Measurements from ENCODE around the gene ZNF362. TPM values are rescaled to one million over a fixed set of nuclear protein-coding genes. Genes with fewer than 3 reads are reported as not detected.

ZNF362 gene
- total and polyA plus RNA-seq, 2 of the 13 experiments (the other 11 are each of a cell fraction or from before 2014, with no cell fraction given), result 8.3 to 14.2 TPM

GRCh38 chr1:33342041-33342723 lies 85.9 kb downstream of the ZNF362 start (continued):
- TF ChIP-seq MLXIP (CRISPR knock-in tag; IDR thresholded peaks at IDR 0.05; ENCODE audit: borderline replicate concordance), result no peak
- no peak for TF ChIP-seq PLSCR1 (CRISPR knock-in tag; IDR thresholded peaks at IDR 0.05; ENCODE audit: borderline replicate concordance)
- no peak for TF ChIP-seq IKZF1 (IDR thresholded peaks at IDR 0.05)
- peak; percentile 85; the same call in 1 of the 2 replicates for TF ChIP-seq ZNF776 (CRISPR knock-in tag; IDR thresholded peaks at IDR 0.05)
- 0 out of 2 replicates have a peak, but pooled peaks have one; percentile 63 for TF ChIP-seq ZNF709 (CRISPR knock-in tag; IDR thresholded peaks at IDR 0.05)
- TF ChIP-seq ZNF839 (CRISPR knock-in tag; IDR thresholded peaks at IDR 0.05; ENCODE audit: borderline replicate concordance), result no peak
- TF ChIP-seq ZFP36L1 (CRISPR knock-in tag; IDR thresholded peaks at IDR 0.05), result no peak
- TF ChIP-seq ZNF576 (CRISPR knock-in tag; IDR thresholded peaks at IDR 0.05), result no peak
- TF ChIP-seq KMT2B (CRISPR knock-in tag; IDR thresholded peaks at IDR 0.05), result peak; percentile 56; the same call in 1 of the 2 replicates
- TF ChIP-seq ZMYM2 (CRISPR knock-in tag; IDR thresholded peaks at IDR 0.05), result no peak
- peak; percentile 88 for TF ChIP-seq ISL2 (CRISPR knock-in tag; IDR thresholded peaks at IDR 0.05)
- TF ChIP-seq CREB1 (IDR thresholded peaks at IDR 0.05), result no peak
- TF ChIP-seq CREB1 (CRISPR knock-in tag; IDR thresholded peaks at IDR 0.05), result peak; percentile 80
- TF ChIP-seq ZNF572 (CRISPR knock-in tag; IDR thresholded peaks at IDR 0.05), result 0 out of 2 replicates have a peak, but pooled peaks have one; percentile 83
- peak; percentile 76; the same call in 1 of the 2 replicates for TF ChIP-seq REPIN1 (CRISPR knock-in tag; IDR thresholded peaks at IDR 0.05; ENCODE audit: borderline replicate concordance, low read depth)
- TF ChIP-seq ZSCAN9 (CRISPR knock-in tag; IDR thresholded peaks at IDR 0.05; ENCODE audit: borderline replicate concordance), result peak; percentile 70; the same call in 1 of the 2 replicates
- peak; percentile 94 for TF ChIP-seq FOXK1 (CRISPR knock-in tag; IDR thresholded peaks at IDR 0.05; ENCODE audit: borderline replicate concordance, low read depth)
- peak; percentile 65; the same call in 1 of the 2 replicates for TF ChIP-seq KDM2A (CRISPR knock-in tag; IDR thresholded peaks at IDR 0.05; ENCODE audit: borderline replicate concordance, low read depth)
- peak; percentile 98 for TF ChIP-seq HNF1B (CRISPR knock-in tag; IDR thresholded peaks at IDR 0.05)
- TF ChIP-seq HMGXB4 (CRISPR knock-in tag; IDR thresholded peaks at IDR 0.05; ENCODE audit: borderline replicate concordance in 1 of 2, low read depth in 1 of 2), result peak; percentile 51 to 74; a peak in 2 of 4 replicates
- TF ChIP-seq ZNF335 (CRISPR knock-in tag; IDR thresholded peaks at IDR 0.05), result no peak
- TF ChIP-seq ZNF569 (CRISPR knock-in tag; IDR thresholded peaks at IDR 0.05; ENCODE audit: borderline replicate concordance), result no peak
- no peak for TF ChIP-seq SSRP1 (CRISPR knock-in tag; IDR thresholded peaks at IDR 0.05)

All from HepG2 (cell line).